Measurements from ENCODE around the gene KLHL1.
"Not testable (repeated sequence)": the region's sequence is repeated elsewhere in the genome, so short reads cannot be mapped to it uniquely, and the experiment has no call there.

Gene KLHL1

GRCh38 chr13:70108356-70109105 lies at the start of gene KLHL1:
Gene KLHL1 (minus strand): TSS chr13:70108452. CDS start chr13:70107699, 753 bp downstream.
- no peak for DNase-seq (ENCODE audit: low spot score)

GRCh38 chr13:70142658-70143057 lies 34.4 kb upstream of the KLHL1 start:
- not testable (repeated sequence) for DNase-seq (ENCODE audit: low spot score)

- no peak for DNase-seq (ENCODE audit: low spot score)
Measured at GRCh38 chr13:70128098-70128497, 19.8 kb upstream of the KLHL1 start.

GRCh38 chr13:70125693-70126092 lies 17.4 kb upstream of the KLHL1 start:
- no peak for DNase-seq (ENCODE audit: low spot score)

GRCh38 chr13:70117338-70117905 lies 9.2 kb upstream of the KLHL1 start:
- no peak for DNase-seq (ENCODE audit: low spot score)

GRCh38 chr13:70107498-70108281 lies 562 bp downstream of the KLHL1 start, which contains the start of gene ATXN8OS:
Gene ATXN8OS (plus strand): TSS chr13:70107826.
- no peak for DNase-seq (ENCODE audit: low spot score)

GRCh38 chr13:70107125-70107497 lies 1.1 kb downstream of the KLHL1 start:
- no peak for DNase-seq (ENCODE audit: low spot score)

- no peak for DNase-seq (ENCODE audit: low spot score)
Measured at GRCh38 chr13:70104481-70104880, 3.8 kb downstream of the KLHL1 start.

- no peak for DNase-seq (ENCODE audit: low spot score)
Measured at GRCh38 chr13:70098669-70099068, 9.6 kb downstream of the KLHL1 start.

GRCh38 chr13:70090036-70090723 lies 18.1 kb downstream of the KLHL1 start:
- DNase-seq (ENCODE audit: low spot score): no peak

GRCh38 chr13:70088926-70089325 lies 19.3 kb downstream of the KLHL1 start:
- no peak for DNase-seq (ENCODE audit: low spot score)

GRCh38 chr13:70087247-70087646 lies 21.0 kb downstream of the KLHL1 start:
- DNase-seq (ENCODE audit: low spot score): no peak

- no peak for DNase-seq (ENCODE audit: low spot score)
Measured at GRCh38 chr13:70080012-70080411, 28.2 kb downstream of the KLHL1 start.

- no peak for DNase-seq (ENCODE audit: low spot score)
Measured at GRCh38 chr13:70054572-70054971, 53.7 kb downstream of the KLHL1 start.

GRCh38 chr13:70051531-70051930 lies 56.7 kb downstream of the KLHL1 start:
- no peak for DNase-seq (ENCODE audit: low spot score)

GRCh38 chr13:70043685-70044084 lies 64.6 kb downstream of the KLHL1 start:
- DNase-seq (ENCODE audit: low spot score): no peak

- DNase-seq (ENCODE audit: low spot score): no peak
Measured at GRCh38 chr13:70042193-70042592, 66.1 kb downstream of the KLHL1 start.

GRCh38 chr13:70034286-70034685 lies 74.0 kb downstream of the KLHL1 start:
- DNase-seq (ENCODE audit: low spot score): no peak

GRCh38 chr13:70027551-70027950 lies 80.7 kb downstream of the KLHL1 start:
- no peak for DNase-seq (ENCODE audit: low spot score)

GRCh38 chr13:70023516-70023915 lies 84.7 kb downstream of the KLHL1 start:
- DNase-seq (ENCODE audit: low spot score): no peak

- no peak for DNase-seq (ENCODE audit: low spot score)
Measured at GRCh38 chr13:70022646-70023045, 85.6 kb downstream of the KLHL1 start.

- no peak for DNase-seq (ENCODE audit: low spot score)
Measured at GRCh38 chr13:70016116-70016515, 92.1 kb downstream of the KLHL1 start.
